Adrenal gland (tissue), 5 donors: ENCODE measurements around the gene SURF2.

Experiments
- CTCF ChIP-seq, 6 experiments: fragments of 450-650 bp in 4 of 6; fragments of 200-600 bp in 2 of 6; sonication (generic) in 1 of 6; IDR thresholded peaks; 1 replicate in 5 of 6; 2 replicates in 1 of 6; pipeline versions ENCODE4 v1.5.1 to v1.8.0; 2016 to 2021; ENCODE audit warnings: antibody characterized with exemption in 6 of 6, mild to moderate bottlenecking in 2 of 6, moderate library complexity in 1 of 6
- POLR2A ChIP-seq, 2 donors: fragments of 450-650 bp; IDR thresholded peaks; one replicate each; pipeline ENCODE4 v1.6.1; 2017; ENCODE audit warnings: antibody characterized with exemption in 2 of 2, mild to moderate bottlenecking in 2 of 2, moderate library complexity in 1 of 2
- donor health status: DM: no; HTN: no; CAD: no.

- TF ChIP-seq POLR2A (IDR thresholded peaks at IDR 0.05) (no peak), CTCF (IDR thresholded peaks at IDR 0.05) (no peak)
These were observed 14.3 kb downstream of the SURF2 start for GRCh38 chr9:133370685-133371084.
